ENCODE measurements around the gene PTGDS.
A peak's percentile ranks its signal among the peaks of the same experiment; 100 is the strongest.

The PTGDS gene

GRCh38 chr9:136972335-136972734, 5.0 kb upstream of the PTGDS start:
- no peak for DNase-seq (ENCODE audit: low read depth in 2 of 2)
- no peak overlapping the region for H3K4me3 ChIP-seq (replicated peaks in 1 of 2; ENCODE audit: low read depth in 2 of 2, low read length in 2 of 2)
- no peak for TF ChIP-seq CTCF (IDR thresholded peaks at IDR 0.05; ENCODE audit: low read depth, low read length)

GRCh38 chr9:136972743-136973142, 4.6 kb upstream of the PTGDS start:
- no peak for TF ChIP-seq CTCF (IDR thresholded peaks at IDR 0.05; ENCODE audit: low read depth, low read length)
- DNase-seq (ENCODE audit: low read depth in 2 of 2) = no peak
- no peak overlapping the region for H3K4me3 ChIP-seq (replicated peaks in 1 of 2; ENCODE audit: low read depth in 2 of 2, low read length in 2 of 2)

- TF ChIP-seq CTCF (IDR thresholded peaks at IDR 0.05; ENCODE audit: low read depth, low read length) = no peak
- DNase-seq (ENCODE audit: low read depth in 2 of 2) = no peak
- H3K4me3 ChIP-seq (replicated peaks in 1 of 2; ENCODE audit: low read depth in 2 of 2, low read length in 2 of 2) = no peak overlapping the region
Observed at GRCh38 chr9:136973618-136974617, 3.4 kb upstream of the PTGDS start.

GRCh38 chr9:136974817-136975535, 2.3 kb upstream of the PTGDS start:
- no peak overlapping the region for H3K4me3 ChIP-seq (replicated peaks in 1 of 2; ENCODE audit: low read depth in 2 of 2, low read length in 2 of 2)
- no peak for DNase-seq (ENCODE audit: low read depth in 2 of 2)
- no peak for TF ChIP-seq CTCF (IDR thresholded peaks at IDR 0.05; ENCODE audit: low read depth, low read length)

- peak; percentile 2 for TF ChIP-seq CTCF (IDR thresholded peaks at IDR 0.05; ENCODE audit: low read depth, low read length)
- H3K4me3 ChIP-seq (replicated peaks in 1 of 2; ENCODE audit: low read depth in 2 of 2, low read length in 2 of 2) = no peak overlapping the region
Observed at GRCh38 chr9:136975644-136976043, 1.7 kb upstream of the PTGDS start.

GRCh38 chr9:136977649-136978072, 357 bp downstream of the PTGDS start:
- no peak for DNase-seq (ENCODE audit: low read depth in 2 of 2)
- H3K4me3 ChIP-seq (replicated peaks in 1 of 2; ENCODE audit: low read depth in 2 of 2, low read length in 2 of 2) = peak overlapping the region; percentile 50 to 60
- no peak for TF ChIP-seq CTCF (IDR thresholded peaks at IDR 0.05; ENCODE audit: low read depth, low read length)

More at GRCh38 chr9:136975644-136976043, 1.7 kb upstream of the PTGDS start:
- no peak for DNase-seq (ENCODE audit: low read depth in 2 of 2)
